Measurements from ENCODE around the gene LDLRAD4.

DNA sequence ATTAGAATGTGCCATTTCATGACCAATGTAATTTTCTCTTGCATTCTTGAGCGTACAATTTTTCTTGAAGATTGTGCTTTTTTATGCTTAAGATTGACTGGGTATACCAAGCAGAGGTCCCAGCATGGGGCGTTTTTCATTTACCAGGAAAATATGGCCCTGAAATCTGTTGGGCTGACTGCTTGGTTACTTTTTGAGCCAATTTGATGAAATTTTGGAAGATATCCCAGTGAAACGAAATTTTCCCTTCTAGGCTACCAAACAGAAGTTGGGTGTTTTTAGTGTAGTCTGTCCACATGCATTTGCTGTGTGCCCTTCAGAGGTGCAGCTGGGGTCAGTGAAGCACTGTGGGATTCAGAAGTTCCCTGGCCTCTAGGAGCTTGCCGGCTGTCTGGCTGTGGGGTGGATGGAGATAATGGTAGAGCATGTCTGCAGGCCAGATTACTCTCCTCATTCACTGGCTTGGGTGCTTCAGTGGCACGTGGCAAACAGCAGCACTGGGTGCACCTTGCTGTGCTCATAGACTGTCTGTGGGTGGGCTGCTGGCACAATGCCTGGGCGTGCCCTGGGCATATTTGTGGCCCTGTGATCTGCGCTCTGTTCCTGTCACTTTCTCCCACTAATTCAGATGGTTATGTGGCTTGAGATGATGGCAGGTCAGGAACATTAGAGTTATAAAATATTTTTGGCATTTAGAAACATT lies 73.3 kb downstream of the LDLRAD4 start:
- TF ChIP-seq CREB1 (IDR thresholded peaks at IDR 0.05; ENCODE audit: low read depth) (no peak), CEBPB (IDR thresholded peaks at IDR 0.05) (no peak)
